ENCODE results near the gene MAP3K5. TPM values are rescaled to one million over a fixed set of nuclear protein-coding genes. Genes with fewer than 3 reads are reported as not detected.

Gene MAP3K5
- total RNA-seq, 1 experiment from 2014 or later, result 8.1 TPM

DNA sequence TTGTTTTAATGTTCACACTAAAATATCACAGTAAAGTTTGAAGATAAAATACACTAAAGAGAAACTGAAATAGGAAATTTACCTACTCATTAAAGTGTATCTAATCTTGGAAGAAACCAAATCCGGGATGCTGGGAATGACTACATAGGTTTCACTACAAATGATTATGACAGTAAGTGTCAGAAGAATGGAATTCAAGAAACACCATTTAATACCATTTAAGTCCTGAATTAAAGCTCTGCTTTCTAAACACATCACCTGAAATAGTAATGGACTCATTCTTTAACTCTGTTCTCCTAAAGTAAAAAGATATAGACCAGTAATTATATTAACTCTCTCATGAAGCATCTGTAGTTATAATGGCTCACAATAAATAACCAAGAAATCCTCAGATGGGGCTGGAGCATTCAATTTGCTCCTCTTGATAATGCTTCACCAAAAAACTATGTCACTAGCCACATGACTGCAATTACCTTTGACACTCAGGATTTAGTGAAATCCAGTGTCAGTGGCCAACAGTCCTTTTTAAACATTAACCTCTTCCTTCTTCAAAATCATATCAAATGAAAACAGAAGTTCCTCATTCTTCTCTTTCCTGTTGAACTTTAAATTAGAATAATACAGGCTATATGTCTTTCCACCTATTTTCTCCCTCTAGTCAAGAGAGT is 283.4 kb downstream of the MAP3K5 start:
- Histone ChIP-seq H3K4me3 (ENCODE audit: low read depth in 2 of 2, low read length in 2 of 2) (no peak overlapping the region), H3K4me1 (ENCODE audit: control insufficient read depth, insufficient read depth, low read length) (no peaks in the 10 kb centered on the region), H3K27me3 (ENCODE audit: control insufficient read depth, insufficient read depth, low read length) (no peaks in the 10 kb centered on the region), H3K27ac (ENCODE audit: low read length) (no peak overlapping the region), H3K9me3 (ENCODE audit: control insufficient read depth, insufficient read depth, low read depth, low read length) (no peaks in the 10 kb centered on the region), H3K36me3 (ENCODE audit: control insufficient read depth, insufficient read depth, low read length) (no peaks in the 10 kb centered on the region)
- ATAC-seq (no peak), DNase-seq (ENCODE audit: low read depth, low spot score) (no peak)
- intact Hi-C loops (cut with micrococcal nuclease; ENCODE audit: unreplicated experiment) (no loop called here), in situ Hi-C loops (cut with HindIII; ENCODE audit: low pct_unique_long_range_greater_than_20kb, low sequenced_read_pairs) (no loop called here)
- BruUV-seq (replicated peaks), result no TSS peak
- TF ChIP-seq, protein P1, sequence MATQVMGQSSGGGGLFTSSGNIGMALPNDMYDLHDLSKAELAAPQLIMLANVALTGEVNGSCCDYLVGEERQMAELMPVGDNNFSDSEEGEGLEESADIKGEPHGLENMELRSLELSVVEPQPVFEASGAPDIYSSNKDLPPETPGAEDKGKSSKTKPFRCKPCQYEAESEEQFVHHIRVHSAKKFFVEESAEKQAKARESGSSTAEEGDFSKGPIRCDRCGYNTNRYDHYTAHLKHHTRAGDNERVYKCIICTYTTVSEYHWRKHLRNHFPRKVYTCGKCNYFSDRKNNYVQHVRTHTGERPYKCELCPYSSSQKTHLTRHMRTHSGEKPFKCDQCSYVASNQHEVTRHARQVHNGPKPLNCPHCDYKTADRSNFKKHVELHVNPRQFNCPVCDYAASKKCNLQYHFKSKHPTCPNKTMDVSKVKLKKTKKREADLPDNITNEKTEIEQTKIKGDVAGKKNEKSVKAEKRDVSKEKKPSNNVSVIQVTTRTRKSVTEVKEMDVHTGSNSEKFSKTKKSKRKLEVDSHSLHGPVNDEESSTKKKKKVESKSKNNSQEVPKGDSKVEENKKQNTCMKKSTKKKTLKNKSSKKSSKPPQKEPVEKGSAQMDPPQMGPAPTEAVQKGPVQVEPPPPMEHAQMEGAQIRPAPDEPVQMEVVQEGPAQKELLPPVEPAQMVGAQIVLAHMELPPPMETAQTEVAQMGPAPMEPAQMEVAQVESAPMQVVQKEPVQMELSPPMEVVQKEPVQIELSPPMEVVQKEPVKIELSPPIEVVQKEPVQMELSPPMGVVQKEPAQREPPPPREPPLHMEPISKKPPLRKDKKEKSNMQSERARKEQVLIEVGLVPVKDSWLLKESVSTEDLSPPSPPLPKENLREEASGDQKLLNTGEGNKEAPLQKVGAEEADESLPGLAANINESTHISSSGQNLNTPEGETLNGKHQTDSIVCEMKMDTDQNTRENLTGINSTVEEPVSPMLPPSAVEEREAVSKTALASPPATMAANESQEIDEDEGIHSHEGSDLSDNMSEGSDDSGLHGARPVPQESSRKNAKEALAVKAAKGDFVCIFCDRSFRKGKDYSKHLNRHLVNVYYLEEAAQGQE (IDR thresholded peaks at IDR 0.05; ENCODE audit: insufficient read depth in 1 of 2, low read depth in 2 of 2, low read length in 1 of 2), result no peak
- TF ChIP-seq, protein P2, sequence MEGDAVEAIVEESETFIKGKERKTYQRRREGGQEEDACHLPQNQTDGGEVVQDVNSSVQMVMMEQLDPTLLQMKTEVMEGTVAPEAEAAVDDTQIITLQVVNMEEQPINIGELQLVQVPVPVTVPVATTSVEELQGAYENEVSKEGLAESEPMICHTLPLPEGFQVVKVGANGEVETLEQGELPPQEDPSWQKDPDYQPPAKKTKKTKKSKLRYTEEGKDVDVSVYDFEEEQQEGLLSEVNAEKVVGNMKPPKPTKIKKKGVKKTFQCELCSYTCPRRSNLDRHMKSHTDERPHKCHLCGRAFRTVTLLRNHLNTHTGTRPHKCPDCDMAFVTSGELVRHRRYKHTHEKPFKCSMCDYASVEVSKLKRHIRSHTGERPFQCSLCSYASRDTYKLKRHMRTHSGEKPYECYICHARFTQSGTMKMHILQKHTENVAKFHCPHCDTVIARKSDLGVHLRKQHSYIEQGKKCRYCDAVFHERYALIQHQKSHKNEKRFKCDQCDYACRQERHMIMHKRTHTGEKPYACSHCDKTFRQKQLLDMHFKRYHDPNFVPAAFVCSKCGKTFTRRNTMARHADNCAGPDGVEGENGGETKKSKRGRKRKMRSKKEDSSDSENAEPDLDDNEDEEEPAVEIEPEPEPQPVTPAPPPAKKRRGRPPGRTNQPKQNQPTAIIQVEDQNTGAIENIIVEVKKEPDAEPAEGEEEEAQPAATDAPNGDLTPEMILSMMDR (IDR thresholded peaks at IDR 0.05), result no peak
- TF ChIP-seq POLR2AphosphoS5 (IDR thresholded peaks at IDR 0.05; ENCODE audit: low read depth, low read length) (no peak), TCF7L2 (IDR thresholded peaks at IDR 0.05; ENCODE audit: low read depth, low read length) (no peak), SIN3A (IDR thresholded peaks at IDR 0.05; ENCODE audit: borderline replicate concordance, insufficient read depth, low read depth, low read length) (no peak)
- ChIA-PET CTCF (no interaction called here), POLR2A (interaction anchor here (0.5 to 0.6 kb wide), 2 partner anchors 43 to 120 kb away, joined by 3 to 6 read pairs; no protein-coding TSS in a partner anchor)

Other genes with a start within 250 kb of the MAP3K5 start
- 1.8 TPM for gene MAP7, start 242.1 kb downstream of the MAP3K5 start, total RNA-seq (2021; ENCODE audit: unreplicated experiment)
- gene PEX7, start 30.1 kb upstream of the MAP3K5 start, total RNA-seq (2021; ENCODE audit: unreplicated experiment), result 8.8 TPM
- gene SLC35D3, start 129.8 kb upstream of the MAP3K5 start, total RNA-seq (2021; ENCODE audit: unreplicated experiment), result not detected

Data from Panc1 (cell line).